Activated CD8-positive, alpha-beta memory T cell treated with anti-CD3 and anti-CD28 coated beads, Interleukin-2, amount 50 U/mL, for 24 hours (primary cell): ENCODE data around the gene IGSF5.

ENCODE experiments used
- DNase-seq: peaks from one replicate; pipeline ENCODE4 v3.0.0-alpha.2; 2020; ENCODE audit errors: extremely low read depth

Gene IGSF5

GRCh38 chr21:39822042-39822441 is 77.1 kb downstream of the IGSF5 start:
- DNase-seq: no peak

GRCh38 chr21:39825250-39825649 is 80.3 kb downstream of the IGSF5 start:
- DNase-seq: no peak

- no peak for DNase-seq
Observed at GRCh38 chr21:39834543-39834942, 89.6 kb downstream of the IGSF5 start.

- no peak for DNase-seq
Observed at GRCh38 chr21:39837861-39838359, 92.9 kb downstream of the IGSF5 start.

GRCh38 chr21:39840373-39841097 is 95.6 kb downstream of the IGSF5 start:
- no peak for DNase-seq

GRCh38 chr21:39842741-39843459 is 97.9 kb downstream of the IGSF5 start:
- no peak for DNase-seq

- DNase-seq: no peak
Observed at GRCh38 chr21:39843483-39843882, 98.5 kb downstream of the IGSF5 start.

GRCh38 chr21:39843916-39844315 is 98.9 kb downstream of the IGSF5 start:
- no peak for DNase-seq

- DNase-seq: no peak
Observed at GRCh38 chr21:39845571-39846130, 100.7 kb downstream of the IGSF5 start.

- no peak for DNase-seq
Observed at GRCh38 chr21:39847877-39848276, 102.9 kb downstream of the IGSF5 start.

- no peak for DNase-seq
Observed at GRCh38 chr21:39849014-39849655, 104.2 kb downstream of the IGSF5 start.

- no peak for DNase-seq
Observed at GRCh38 chr21:39850333-39850732, 105.3 kb downstream of the IGSF5 start.

GRCh38 chr21:39851002-39851618 is 106.1 kb downstream of the IGSF5 start:
- DNase-seq: no peak
